Upper lobe of left lung (tissue), 6 donors: ENCODE results near the gene FGF14. TPM values are rescaled to one million over a fixed set of nuclear protein-coding genes. Genes with fewer than 3 reads are reported as not detected.
"Not testable (repeated sequence)": the region's sequence is repeated elsewhere in the genome, so short reads cannot be mapped to it uniquely, and the experiment has no call there.

Experiments
- ATAC-seq, 2 donors: fragments of 200-7000 bp; cut with Tn5 transposase; one replicate each; pipeline ENCODE4 v1.9.1; 2022; ENCODE audit warnings: mild to moderate bottlenecking in 2 of 2, moderate library complexity in 2 of 2; ENCODE audit not compliant: low FRiP score in 2 of 2
- DNase-seq, 2 donors: peaks; one replicate each; pipeline ENCODE4 v3.0.0-alpha.2; 2019 to 2020
- H3K27ac ChIP-seq, 4 donors: fragments of 200-600 bp; sonication (generic); one replicate each; pipeline ENCODE4 v1.5.1; 2016 to 2019
- H3K27me3 ChIP-seq, 4 donors: fragments of 200-600 bp; sonication (generic); one replicate each; pipeline ENCODE4 v1.5.1; 2017 to 2019
- H3K36me3 ChIP-seq, 4 donors: fragments of 200-600 bp; sonication (generic); one replicate each; pipeline ENCODE4 v1.5.1; 2016 to 2019
- H3K4me1 ChIP-seq, 4 donors: fragments of 200-600 bp; sonication (generic); one replicate each; pipeline ENCODE4 v1.5.1; 2018 to 2019
- H3K4me3 ChIP-seq, 4 donors: fragments of 200-600 bp; sonication (generic); one replicate each; pipeline ENCODE4 v1.5.1; 2017 to 2019; ENCODE audit warnings: mild to moderate bottlenecking in 2 of 4, moderate library complexity in 1 of 4
- H3K9me3 ChIP-seq, 4 donors: fragments of 200-600 bp; sonication (generic); one replicate each; pipeline ENCODE4 v1.5.1; 2018 to 2019
- CTCF ChIP-seq, 6 experiments: fragments of 450-650 bp in 4 of 6; fragments of 200-600 bp in 2 of 6; sonication (generic) in 2 of 6; IDR thresholded peaks; one replicate each; pipeline ENCODE4 v1.5.1; 2016 to 2019; ENCODE audit warnings: antibody characterized with exemption in 6 of 6
- EP300 ChIP-seq, 4 donors: sonication (generic); formaldehyde crosslinking; IDR thresholded peaks; one replicate each; pipeline ENCODE4 v1.5.1; 2017; ENCODE audit warnings: antibody characterized with exemption in 4 of 4, control low read depth in 2 of 4
- POLR2A ChIP-seq, 4 donors: fragments of 450-650 bp; IDR thresholded peaks; one replicate each; pipeline ENCODE4 v1.5.1; 2016 to 2017; ENCODE audit warnings: antibody characterized with exemption in 4 of 4, mild to moderate bottlenecking in 2 of 4
- POLR2AphosphoS5 ChIP-seq, 2 donors: sonication (generic); formaldehyde crosslinking; IDR thresholded peaks; one replicate each; pipeline ENCODE4 v1.5.1; 2017; ENCODE audit warnings: antibody characterized with exemption in 2 of 2
- WGBS, 2 donors: methylation state at CpG; one replicate each; pipeline ENCODE4 v1.1.5; 2017 to 2018; 5-methylcytosine and 5-hydroxymethylcytosine counted together
- total RNA-seq, 6 donors: library from RNA; depleted of rRNA in 4 of 6; stranded (reverse); fragments of >200 nt in 4 of 6; gene quantifications; one replicate each; pipeline versions ENCODE4 v1.1.0 to v1.2.1, GENCODE V29; 2016 to 2021
- donor health status: DM: no; HTN: no; CAD: no; lungs with moderate emphysema.
- donor health status: DM: no; HTN: yes; CAD: no; lungs with severe emphysema.

Gene FGF14
- total RNA-seq, 6 donors from 2014 or later = 0.80 to 8.4 (median 4.1) TPM

- Histone ChIP-seq H3K36me3 (no peaks in the 10 kb centered on the region), H3K9me3 (no peaks in the 10 kb centered on the region), H3K4me3 (no peak overlapping the region), H3K4me1 (no peaks in the 10 kb centered on the region), H3K27ac (no peak overlapping the region), H3K27me3 (no peaks in the 10 kb centered on the region)
- 80 to 81% methylated on average over 2 of the region's 2 CpGs for WGBS, 2 donors
- TF ChIP-seq POLR2AphosphoS5 (IDR thresholded peaks at IDR 0.05) = no peak
- no peak for TF ChIP-seq CTCF (IDR thresholded peaks at IDR 0.05)
- no peak for TF ChIP-seq EP300 (IDR thresholded peaks at IDR 0.05)
- no peak for TF ChIP-seq POLR2A (IDR thresholded peaks at IDR 0.05)
- DNase-seq (no peak), ATAC-seq (no peak)
Measured at GRCh38 chr13:101846249-101846648, 555.6 kb downstream of the FGF14 start.

GRCh38 chr13:101845245-101846020, 556.4 kb downstream of the FGF14 start:
- Histone ChIP-seq H3K27ac (no peak overlapping the region), H3K36me3 (no peaks in the 10 kb centered on the region), H3K4me3 (no peak overlapping the region), H3K4me1 (no peaks in the 10 kb centered on the region), H3K27me3 (no peaks in the 10 kb centered on the region), H3K9me3 (no peaks in the 10 kb centered on the region)
- WGBS, 2 donors = 53 to 69% methylated on average over 4 of the region's 4 CpGs
- TF ChIP-seq EP300 (IDR thresholded peaks at IDR 0.05) (no peak), POLR2A (IDR thresholded peaks at IDR 0.05) (no peak), POLR2AphosphoS5 (IDR thresholded peaks at IDR 0.05) (no peak), CTCF (IDR thresholded peaks at IDR 0.05) (no peak)
- ATAC-seq (no peak), DNase-seq (no peak)

- WGBS, 2 donors = 25 to 34% methylated on average over 3 of the region's 3 CpGs
- Histone ChIP-seq H3K4me1 (no peaks in the 10 kb centered on the region), H3K4me3 (no peak overlapping the region), H3K27me3 (no peaks in the 10 kb centered on the region), H3K9me3 (no peaks in the 10 kb centered on the region), H3K27ac (no peak overlapping the region), H3K36me3 (no peaks in the 10 kb centered on the region)
- DNase-seq (no peak), ATAC-seq (no peak)
- TF ChIP-seq POLR2A (IDR thresholded peaks at IDR 0.05) (no peak), POLR2AphosphoS5 (IDR thresholded peaks at IDR 0.05) (no peak), CTCF (IDR thresholded peaks at IDR 0.05) (no peak)
Measured at GRCh38 chr13:101841698-101842097, 560.1 kb downstream of the FGF14 start.

- TF ChIP-seq POLR2A (IDR thresholded peaks at IDR 0.05) (no peak), CTCF (IDR thresholded peaks at IDR 0.05) (no peak), POLR2AphosphoS5 (IDR thresholded peaks at IDR 0.05) (no peak), EP300 (IDR thresholded peaks at IDR 0.05) (no peak)
- no peak for ATAC-seq
- no peaks in the 10 kb centered on the region for H3K27me3 ChIP-seq
- no peak overlapping the region for H3K27ac ChIP-seq
- no peaks in the 10 kb centered on the region for H3K4me1 ChIP-seq
- 53 to 61% methylated on average over 2 of the region's 2 CpGs for WGBS, 2 donors
- H3K36me3 ChIP-seq = no peaks in the 10 kb centered on the region
- H3K4me3 ChIP-seq = no peak overlapping the region
- no peak for DNase-seq
- H3K9me3 ChIP-seq = no peaks in the 10 kb centered on the region
Measured at GRCh38 chr13:101838323-101838722, 563.5 kb downstream of the FGF14 start.

- H3K4me1 ChIP-seq, H3K4me3 ChIP-seq, H3K36me3 ChIP-seq, DNase-seq, ATAC-seq, H3K27ac ChIP-seq, H3K27me3 ChIP-seq, H3K9me3 ChIP-seq: not testable (repeated sequence)
- 80 to 83% methylated on average over 4 of the region's 4 CpGs for WGBS, 2 donors
Measured at GRCh38 chr13:101837778-101838177, 564.1 kb downstream of the FGF14 start.
